GM21447 (cell line): ENCODE results near the gene MYF6.

Source experiments
- ATAC-seq: cut with Tn5 transposase; IDR thresholded peaks from one replicate; pipeline ENCODE4 v1.9.1; 2021; ENCODE audit not compliant: unreplicated experiment

MYF6 gene

DNA sequence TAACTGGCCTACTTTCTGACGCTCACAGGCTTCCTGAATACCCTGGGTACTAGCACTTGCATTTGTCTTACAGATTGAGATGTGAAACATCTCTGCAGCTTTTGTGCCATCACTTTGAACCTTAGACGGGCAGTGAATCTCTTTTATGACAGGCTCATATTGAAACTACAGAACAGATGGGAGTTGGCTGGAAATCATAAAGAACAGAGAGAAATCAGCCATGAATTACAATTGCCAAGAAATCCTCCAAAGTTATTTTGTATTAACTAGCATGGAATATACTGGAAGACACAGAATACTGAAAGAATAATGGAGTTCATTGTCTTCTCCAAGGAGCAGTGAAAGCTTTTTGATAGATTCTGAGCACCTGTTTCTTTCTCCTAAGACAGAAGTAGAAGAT lies 42.0 kb downstream of the MYF6 start:
- ATAC-seq: no peak

DNA sequence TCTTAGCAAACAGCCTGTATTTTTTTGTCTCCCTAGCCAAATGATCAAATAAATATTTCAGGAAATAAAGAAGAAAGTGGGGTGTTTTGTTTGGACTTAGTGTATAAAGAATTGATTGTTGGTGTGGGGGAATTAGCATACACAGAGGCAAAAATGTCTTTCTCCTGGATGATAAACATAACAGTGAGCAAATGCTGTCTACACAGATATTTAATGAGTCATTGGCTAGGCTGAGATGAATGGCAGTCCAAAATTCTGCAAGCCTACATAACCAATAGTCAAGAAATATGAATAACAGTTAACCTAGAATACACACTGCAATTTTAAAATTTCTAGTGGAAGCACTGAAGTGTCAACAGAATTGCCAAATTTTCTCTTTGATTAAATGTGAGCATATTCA lies 45.0 kb downstream of the MYF6 start:
- ATAC-seq: no peak

DNA sequence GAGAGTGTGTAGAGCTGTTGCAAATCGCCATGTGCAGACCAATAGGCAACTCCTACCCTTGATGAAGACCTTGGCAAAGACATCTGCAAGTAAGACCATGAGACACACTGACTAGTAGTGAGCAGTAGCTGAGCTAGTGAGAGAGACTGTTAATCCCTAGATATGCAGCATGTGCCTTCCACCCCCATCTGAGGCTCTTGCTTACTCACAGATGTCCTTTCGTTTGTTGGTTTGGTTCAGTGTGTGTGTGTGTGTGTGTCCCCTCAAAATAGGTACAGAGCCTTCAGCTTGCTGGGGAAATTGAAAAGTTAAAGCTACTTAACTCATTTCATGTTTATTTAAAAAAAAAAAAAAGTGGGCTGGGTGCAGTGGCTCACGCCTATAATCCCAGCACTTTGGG lies 46.8 kb downstream of the MYF6 start:
- ATAC-seq: no peak

DNA sequence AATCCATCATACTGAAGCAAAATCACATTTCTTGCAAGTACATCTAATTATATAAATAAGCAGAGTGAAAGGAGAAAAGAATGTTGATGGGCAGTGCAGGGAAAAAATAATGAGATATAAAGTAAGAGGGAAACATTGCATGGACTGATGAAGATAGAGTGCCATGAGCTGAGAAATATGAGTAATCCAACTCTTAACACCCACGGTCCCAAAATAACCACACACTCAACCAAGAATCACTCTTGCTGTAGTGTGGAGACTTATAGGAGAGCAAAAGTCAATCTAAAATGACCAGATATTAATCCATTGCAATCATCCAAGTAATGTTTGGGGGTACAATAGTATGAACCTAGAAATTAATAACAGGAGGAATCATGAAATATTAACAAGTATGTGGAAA lies 49.4 kb downstream of the MYF6 start:
- ATAC-seq: no peak
